Skin epidermis (tissue), 12 donors: ENCODE data around the gene IDH2.
"Not testable (repeated sequence)": the region's sequence is repeated elsewhere in the genome, so short reads cannot be mapped to it uniquely, and the experiment has no call there.

Experiments used
- H3K27ac ChIP-seq, 21 experiments: fragments of 200-600 bp; sonication (generic) in 11 of 21; one replicate each; pipeline ENCODE4 v1.5.0; 2020; ENCODE audit warnings: mild to moderate bottlenecking in 3 of 21, inconsistent platforms in 2 of 21, moderate library complexity in 2 of 21
- H3K4me3 ChIP-seq, 7 experiments: fragments of 200-600 bp; sonication (generic) in 2 of 7; one replicate each; pipeline ENCODE4 v1.5.0; 2020; ENCODE audit warnings: inconsistent platforms in 2 of 7, mild to moderate bottlenecking in 2 of 7, moderate library complexity in 1 of 7

Gene IDH2

GRCh38 chr15:90071220-90071807, 31.0 kb downstream of the IDH2 start:
- H3K4me3 ChIP-seq, result no peak overlapping the region
- H3K27ac ChIP-seq, result peak overlapping the region in 9 of 21 experiments; percentile 15 to 67 (median 47)

GRCh38 chr15:90070623-90071022, 31.6 kb downstream of the IDH2 start:
- H3K27ac ChIP-seq, result peak overlapping the region in 10 of 21 experiments; percentile 15 to 67 (median 46)
- H3K4me3 ChIP-seq, result not testable (repeated sequence)

- Histone ChIP-seq H3K27ac (peak overlapping the region in 6 of 21 experiments; percentile 1 to 75 (median 25)), H3K4me3 (no peak overlapping the region)
Measured at GRCh38 chr15:90067953-90068606, 34.2 kb downstream of the IDH2 start.

GRCh38 chr15:90067181-90067952, 34.9 kb downstream of the IDH2 start:
- Histone ChIP-seq H3K4me3 (no peak overlapping the region), H3K27ac (peak overlapping the region in 12 of 21 experiments; percentile 1 to 91 (median 27))

GRCh38 chr15:90065682-90066049, 36.6 kb downstream of the IDH2 start:
- H3K4me3 ChIP-seq, result no peak overlapping the region
- H3K27ac ChIP-seq, result peak overlapping the region in 19 of 21 experiments; percentile 70 to 91 (median 84)

GRCh38 chr15:90064911-90065681, 37.2 kb downstream of the IDH2 start:
- H3K27ac ChIP-seq, result peak overlapping the region in 19 of 21 experiments; percentile 70 to 91 (median 84)
- H3K4me3 ChIP-seq, result no peak overlapping the region

- Histone ChIP-seq H3K4me3 (no peak overlapping the region), H3K27ac (peak overlapping the region in 20 of 21 experiments; percentile 39 to 91 (median 84))
Measured at GRCh38 chr15:90063770-90064247, 38.5 kb downstream of the IDH2 start.

GRCh38 chr15:90062973-90063769, 39.1 kb downstream of the IDH2 start:
- H3K4me3 ChIP-seq, result no peak overlapping the region
- peak overlapping the region; percentile 19 to 91 (median 84) for H3K27ac ChIP-seq

GRCh38 chr15:90062462-90062932, 39.8 kb downstream of the IDH2 start:
- H3K27ac ChIP-seq, result peak overlapping the region; percentile 19 to 91 (median 84)
- no peak overlapping the region for H3K4me3 ChIP-seq

GRCh38 chr15:90062023-90062442, 40.2 kb downstream of the IDH2 start:
- Histone ChIP-seq H3K27ac (peak overlapping the region; percentile 19 to 91 (median 84)), H3K4me3 (no peak overlapping the region)

GRCh38 chr15:90060797-90061196, 41.5 kb downstream of the IDH2 start:
- H3K27ac ChIP-seq, result peak overlapping the region in 20 of 21 experiments; percentile 6 to 91 (median 84)

GRCh38 chr15:90059208-90059985, 42.9 kb downstream of the IDH2 start:
- peak overlapping the region; percentile 34 to 91 (median 85) for H3K27ac ChIP-seq
- H3K4me3 ChIP-seq, result no peak overlapping the region

More at GRCh38 chr15:90060797-90061196, 41.5 kb downstream of the IDH2 start:
- no peak overlapping the region for H3K4me3 ChIP-seq

GRCh38 chr15:90058775-90059174, 43.5 kb downstream of the IDH2 start:
- Histone ChIP-seq H3K4me3 (no peak overlapping the region), H3K27ac (peak overlapping the region; percentile 34 to 91 (median 85))

- H3K27ac ChIP-seq, result peak overlapping the region in 19 of 21 experiments; percentile 7 to 91 (median 86)
- no peak overlapping the region for H3K4me3 ChIP-seq
Measured at GRCh38 chr15:90058308-90058707, 44.0 kb downstream of the IDH2 start.

- Histone ChIP-seq H3K27ac (peak overlapping the region in 9 of 21 experiments; percentile 33 to 91 (median 86)), H3K4me3 (no peak overlapping the region)
Measured at GRCh38 chr15:90056529-90056928, 45.7 kb downstream of the IDH2 start.

- Histone ChIP-seq H3K4me3 (no peak overlapping the region), H3K27ac (peak overlapping the region in 4 of 21 experiments; percentile 10 to 56 (median 22))
Measured at GRCh38 chr15:90055182-90055581, 47.1 kb downstream of the IDH2 start.

- Histone ChIP-seq H3K4me3 (no peak overlapping the region), H3K27ac (peak overlapping the region in 4 of 21 experiments; percentile 16 to 40 (median 22))
Measured at GRCh38 chr15:90054618-90055097, 47.6 kb downstream of the IDH2 start.
